Stomach (tissue), 9 donors: ENCODE data around the gene TMEFF2. TPM values are rescaled to one million over a fixed set of nuclear protein-coding genes. Genes with fewer than 3 reads are reported as not detected.

ENCODE experiments used
- DNase-seq, 2 donors: peaks; one replicate each; pipeline versions ENCODE4 v3.0.0 to v3.0.0-alpha.2; 2013 to 2019
- H3K27ac ChIP-seq, 5 donors: fragments of 200-600 bp in 4 of 5; sonication (generic) in 4 of 5; one replicate each; pipeline ENCODE4 v1.5.1; 2013 to 2019; ENCODE audit warnings: mild to moderate bottlenecking in 1 of 5, moderate library complexity in 1 of 5
- H3K27me3 ChIP-seq, 3 donors: fragments of 200-600 bp; sonication (generic); one replicate each; pipeline ENCODE4 v1.5.1; 2017 to 2019; ENCODE audit warnings: mixed run types in 1 of 3
- H3K36me3 ChIP-seq, 4 donors: fragments of 200-600 bp; sonication (generic); 1 replicate in 3 of 4; 2 replicates in 1 of 4; pipeline ENCODE4 v1.5.1; 2016 to 2019
- H3K4me1 ChIP-seq, 4 donors: fragments of 200-600 bp; sonication (generic); one replicate each; pipeline ENCODE4 v1.5.1; 2016 to 2019
- H3K4me3 ChIP-seq, 4 donors: fragments of 200-600 bp; sonication (generic) in 3 of 4; one replicate each; pipeline ENCODE4 v1.5.1; 2016 to 2019; ENCODE audit warnings: mild to moderate bottlenecking in 1 of 4
- H3K9me3 ChIP-seq, 4 donors: fragments of 200-600 bp; sonication (generic); one replicate each; pipeline ENCODE4 v1.5.1; 2016 to 2019
- EP300 ChIP-seq: sonication (generic); formaldehyde crosslinking; IDR thresholded peaks from one replicate; pipeline ENCODE4 v1.6.1; 2017; ENCODE audit warnings: antibody characterized with exemption
- POLR2A ChIP-seq, 4 donors: fragments of 450-650 bp; IDR thresholded peaks; one replicate each; pipeline ENCODE4 v1.6.1; 2016; ENCODE audit warnings: antibody characterized with exemption in 4 of 4, control low read depth in 2 of 4, mild to moderate bottlenecking in 1 of 4, moderate library complexity in 1 of 4
- POLR2AphosphoS5 ChIP-seq, 3 donors: sonication (generic); formaldehyde crosslinking; IDR thresholded peaks; one replicate each; pipeline ENCODE4 v1.6.1; 2016; ENCODE audit warnings: antibody characterized with exemption in 3 of 3
- WGBS, 5 donors: extraction: QIAGEN DNeasy Blood & Tissue Kit in 3 of 5; methylation state at CpG; one replicate each; pipeline versions ENCODE4 v1.1.5 to v1.1.7; 2013 to 2018; 5-methylcytosine and 5-hydroxymethylcytosine counted together
- intact Hi-C: fragments of 100-400 bp; cut with DNase I; formaldehyde crosslinking; loops from one replicate; pipeline ENCODE4 v1.15.1; 2023; ENCODE audit warnings: low total_unique reads
- polyA plus RNA-seq, 3 donors: library from polyadenylated mRNA; stranded (reverse); fragments of 200-250 nt; gene quantifications; one replicate each; pipeline ENCODE4 v1.2.3, GENCODE V29; 2013
- total RNA-seq, 5 donors: library from RNA; depleted of rRNA; stranded (reverse); fragments of >200 nt; gene quantifications; one replicate each; pipeline versions ENCODE4 v1.1.0 to v1.2.3, GENCODE V29; 2014 to 2016
- TF ChIP-seq, protein P1 (sequence below), 7 experiments: fragments of 450-650 bp in 4 of 7; fragments of 200-600 bp in 3 of 7; sonication (generic) in 3 of 7; IDR thresholded peaks; one replicate each; pipeline ENCODE4 v1.5.1; 2016 to 2019; ENCODE audit warnings: antibody characterized with exemption in 7 of 7, control low read depth in 2 of 7, mild to moderate bottlenecking in 1 of 7
- donor health status: healthy with polysubstance abuse.
- donor health status: Bipolar disorder and iron deficiency.
- donor health status: healthy.

TMEFF2 gene
- total and polyA plus RNA-seq, 8 donors: 0.23 to 0.50 (median 0.37) TPM; not detected in 3

DNA sequence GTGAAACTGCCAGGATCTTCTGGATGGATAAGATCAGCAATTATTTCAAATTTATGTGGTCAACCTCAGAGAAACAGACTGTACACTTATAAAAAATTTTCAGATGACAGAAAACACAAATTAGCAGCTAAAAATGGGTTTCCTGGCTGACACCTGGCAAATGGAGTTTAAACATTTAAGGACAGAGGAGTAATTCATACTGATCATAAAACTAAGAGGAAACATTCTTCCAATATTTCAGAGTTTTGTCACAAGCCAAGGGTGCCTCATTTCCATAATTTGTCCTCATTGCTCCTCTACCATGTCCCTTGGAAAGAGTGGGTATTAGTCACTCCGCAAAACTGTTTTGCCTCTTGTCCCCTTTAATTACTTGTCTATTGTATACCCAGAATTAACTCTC, 70.2 kb downstream of the TMEFF2 start:
- Histone ChIP-seq H3K4me1 (peaks cover 0 to 13% (median 0%) of the 10 kb centered on the region in 4 donors), H3K9me3 (no peaks in the 10 kb centered on the region), H3K36me3 (no peaks in the 10 kb centered on the region), H3K4me3 (no peak overlapping the region), H3K27me3 (no peaks in the 10 kb centered on the region), H3K27ac (no peak overlapping the region)
- whole genome bisulfite sequencing, 5 donors: 90 to 95% (median 91%) methylated on average over 1 of the region's 1 CpG
- intact Hi-C loops: no loop called here
- TF ChIP-seq POLR2AphosphoS5 (IDR thresholded peaks at IDR 0.05) (no peak), POLR2A (IDR thresholded peaks at IDR 0.05) (no peak), EP300 (no peak)
- TF ChIP-seq, protein P1, sequence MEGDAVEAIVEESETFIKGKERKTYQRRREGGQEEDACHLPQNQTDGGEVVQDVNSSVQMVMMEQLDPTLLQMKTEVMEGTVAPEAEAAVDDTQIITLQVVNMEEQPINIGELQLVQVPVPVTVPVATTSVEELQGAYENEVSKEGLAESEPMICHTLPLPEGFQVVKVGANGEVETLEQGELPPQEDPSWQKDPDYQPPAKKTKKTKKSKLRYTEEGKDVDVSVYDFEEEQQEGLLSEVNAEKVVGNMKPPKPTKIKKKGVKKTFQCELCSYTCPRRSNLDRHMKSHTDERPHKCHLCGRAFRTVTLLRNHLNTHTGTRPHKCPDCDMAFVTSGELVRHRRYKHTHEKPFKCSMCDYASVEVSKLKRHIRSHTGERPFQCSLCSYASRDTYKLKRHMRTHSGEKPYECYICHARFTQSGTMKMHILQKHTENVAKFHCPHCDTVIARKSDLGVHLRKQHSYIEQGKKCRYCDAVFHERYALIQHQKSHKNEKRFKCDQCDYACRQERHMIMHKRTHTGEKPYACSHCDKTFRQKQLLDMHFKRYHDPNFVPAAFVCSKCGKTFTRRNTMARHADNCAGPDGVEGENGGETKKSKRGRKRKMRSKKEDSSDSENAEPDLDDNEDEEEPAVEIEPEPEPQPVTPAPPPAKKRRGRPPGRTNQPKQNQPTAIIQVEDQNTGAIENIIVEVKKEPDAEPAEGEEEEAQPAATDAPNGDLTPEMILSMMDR (IDR thresholded peaks at IDR 0.05): no peak
- DNase-seq: no peak

DNA sequence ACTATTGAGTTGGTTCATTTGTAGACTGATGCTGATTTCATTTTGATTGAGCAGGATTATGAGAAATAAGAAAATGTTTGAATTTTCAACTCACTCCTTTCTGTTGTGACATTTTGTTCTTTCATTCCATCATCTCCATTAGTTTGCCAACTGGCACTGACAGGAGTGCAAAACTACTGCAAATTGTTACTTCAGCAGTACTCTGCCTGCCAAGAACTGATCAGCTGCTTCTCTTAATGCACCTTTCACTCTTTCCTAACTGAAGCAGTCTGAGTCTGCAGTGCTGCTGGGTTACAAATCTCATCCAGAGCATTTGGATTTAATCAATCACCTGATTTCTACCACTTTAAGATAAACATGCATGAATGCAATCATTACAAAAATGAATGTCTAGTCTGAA, 70.9 kb downstream of the TMEFF2 start:
- Histone ChIP-seq H3K4me1 (peaks cover 0 to 12% (median 0%) of the 10 kb centered on the region in 4 donors), H3K4me3 (no peak overlapping the region), H3K27me3 (no peaks in the 10 kb centered on the region), H3K27ac (no peak overlapping the region), H3K36me3 (no peaks in the 10 kb centered on the region), H3K9me3 (no peaks in the 10 kb centered on the region)
- intact Hi-C loops: no loop called here
- peak in 1 of 2 donors; percentile 20 for DNase-seq
- TF ChIP-seq POLR2A (IDR thresholded peaks at IDR 0.05) (no peak), POLR2AphosphoS5 (IDR thresholded peaks at IDR 0.05) (no peak), EP300 (no peak)
- TF ChIP-seq, protein P1 (IDR thresholded peaks at IDR 0.05): no peak

DNA sequence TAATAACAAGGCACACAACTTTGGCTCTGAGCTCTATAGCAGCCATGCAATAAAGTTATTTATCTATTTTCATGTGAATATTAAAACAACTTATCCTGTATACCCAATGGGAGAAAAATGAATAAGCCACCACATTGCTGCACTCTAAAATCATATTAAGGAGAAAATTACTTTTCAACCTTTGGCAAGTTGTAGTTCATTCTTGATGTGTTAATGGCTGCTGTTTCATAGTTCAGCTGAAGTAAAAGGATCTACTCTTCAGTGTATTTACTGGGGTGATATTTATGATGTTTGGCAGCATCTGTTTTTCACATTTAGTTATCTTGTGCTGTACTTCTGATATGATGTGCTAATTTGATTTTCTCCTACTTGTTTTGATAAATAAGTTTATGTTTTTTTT, 71.8 kb downstream of the TMEFF2 start:
- no peak overlapping the region for H3K27ac ChIP-seq
- H3K27me3 ChIP-seq: no peaks in the 10 kb centered on the region
- peaks cover 0 to 8% (median 0%) of the 10 kb centered on the region in 4 donors for H3K4me1 ChIP-seq
- intact Hi-C loops: no loop called here
- no peak for DNase-seq
- no peaks in the 10 kb centered on the region for H3K9me3 ChIP-seq
- H3K4me3 ChIP-seq: no peak overlapping the region
- TF ChIP-seq, protein P1 (IDR thresholded peaks at IDR 0.05): no peak
- TF ChIP-seq EP300 (no peak), POLR2A (IDR thresholded peaks at IDR 0.05) (no peak), POLR2AphosphoS5 (IDR thresholded peaks at IDR 0.05) (no peak)
- no peaks in the 10 kb centered on the region for H3K36me3 ChIP-seq

DNA sequence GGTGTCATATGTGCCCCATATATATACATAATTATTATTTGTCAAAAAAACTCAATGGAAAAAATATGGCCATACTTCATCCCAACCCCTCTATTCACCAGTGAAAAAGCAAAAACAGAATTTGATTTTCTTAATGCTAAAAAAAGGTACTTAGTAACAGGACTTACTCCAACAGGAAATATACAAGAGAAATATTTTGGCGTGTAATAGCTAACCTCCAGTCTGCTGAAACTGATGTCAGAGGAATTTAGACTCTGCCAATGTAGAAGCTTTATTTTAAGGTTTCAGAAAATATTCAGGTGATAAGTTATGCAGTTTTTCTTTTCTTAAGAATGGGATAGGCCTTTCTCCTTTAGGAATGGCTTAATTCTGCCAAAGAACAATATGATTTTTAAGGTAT, 72.6 kb downstream of the TMEFF2 start:
- Histone ChIP-seq H3K9me3 (peaks cover 0 to 7% (median 6%) of the 10 kb centered on the region in 4 donors), H3K4me1 (peaks cover 0 to 7% (median 0%) of the 10 kb centered on the region in 4 donors), H3K4me3 (no peak overlapping the region), H3K27me3 (no peaks in the 10 kb centered on the region), H3K36me3 (no peaks in the 10 kb centered on the region), H3K27ac (no peak overlapping the region)
- intact Hi-C loops: no loop called here
- 55 to 68% (median 66%) methylated on average over 1 of the region's 1 CpG for WGBS, 5 donors
- no peak for DNase-seq
- TF ChIP-seq POLR2AphosphoS5 (IDR thresholded peaks at IDR 0.05) (no peak), EP300 (no peak), POLR2A (IDR thresholded peaks at IDR 0.05) (no peak)
- TF ChIP-seq, protein P1 (IDR thresholded peaks at IDR 0.05): no peak
